Activated CD8-positive, alpha-beta memory T cell treated with anti-CD3 and anti-CD28 coated beads for 4 hours (primary cell): ENCODE results near the gene PPFIA2.

Experiments
- DNase-seq, 2 donors: peaks; one replicate each; pipeline ENCODE4 v3.0.0-alpha.2; 2020; ENCODE audit warnings: low read depth in 2 of 2

Gene PPFIA2

DNA sequence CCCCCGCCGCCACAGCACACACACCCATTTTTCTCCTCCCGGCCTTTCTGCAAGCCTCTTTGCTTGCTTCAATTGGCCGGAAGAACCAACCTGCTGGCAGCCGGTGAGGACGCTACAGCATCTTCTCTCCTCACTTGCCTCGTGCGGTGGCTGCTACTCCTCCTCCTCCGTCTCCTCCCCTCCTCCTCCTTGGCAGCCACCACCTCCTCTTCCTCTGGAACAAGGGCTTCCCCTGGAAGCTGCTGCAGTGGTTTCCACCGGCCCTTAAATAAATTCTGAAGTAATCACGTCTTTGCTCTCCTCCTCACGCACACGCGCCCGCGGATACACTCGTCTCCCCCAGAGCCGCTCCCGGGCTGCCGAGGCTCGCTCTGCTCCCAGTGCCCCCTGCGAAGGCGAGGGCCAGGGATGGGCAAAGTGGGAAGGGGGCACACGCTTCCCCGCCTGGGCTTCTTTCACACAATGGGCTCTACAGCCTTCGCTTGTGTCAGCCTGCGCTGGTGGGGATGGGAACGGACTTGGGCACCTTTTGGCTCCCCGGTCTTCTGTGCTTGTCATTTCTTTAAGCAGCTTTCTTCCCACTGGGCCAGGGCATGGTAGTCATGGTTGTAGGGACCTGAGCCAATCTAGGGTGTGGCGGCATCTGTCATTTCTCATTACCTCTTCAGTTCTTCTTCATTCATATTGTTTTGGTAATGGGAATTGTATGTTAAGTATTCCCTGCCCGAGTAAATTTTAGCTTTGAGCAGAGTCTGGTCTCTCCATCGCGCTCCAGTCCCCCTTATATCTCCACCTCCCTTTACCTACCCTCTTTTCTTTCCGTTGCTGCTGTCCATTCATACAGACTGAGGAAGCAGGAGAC lies at the start of gene PPFIA2:
TSS of gene PPFIA2 (minus strand) at position 161 of the 862 bp plus-strand sequence.
- DNase-seq: no peak

- no peak for DNase-seq
Observed at GRCh38 chr12:81800298-81801148, 41.4 kb upstream of the PPFIA2 start.

GRCh38 chr12:81798294-81798693 lies 39.1 kb upstream of the PPFIA2 start:
- no peak for DNase-seq

GRCh38 chr12:81797100-81797499 lies 38.0 kb upstream of the PPFIA2 start:
- no peak for DNase-seq

GRCh38 chr12:81792666-81793065 lies 33.5 kb upstream of the PPFIA2 start:
- DNase-seq: no peak

- no peak for DNase-seq
Observed at GRCh38 chr12:81779216-81779615, 20.1 kb upstream of the PPFIA2 start.

DNA sequence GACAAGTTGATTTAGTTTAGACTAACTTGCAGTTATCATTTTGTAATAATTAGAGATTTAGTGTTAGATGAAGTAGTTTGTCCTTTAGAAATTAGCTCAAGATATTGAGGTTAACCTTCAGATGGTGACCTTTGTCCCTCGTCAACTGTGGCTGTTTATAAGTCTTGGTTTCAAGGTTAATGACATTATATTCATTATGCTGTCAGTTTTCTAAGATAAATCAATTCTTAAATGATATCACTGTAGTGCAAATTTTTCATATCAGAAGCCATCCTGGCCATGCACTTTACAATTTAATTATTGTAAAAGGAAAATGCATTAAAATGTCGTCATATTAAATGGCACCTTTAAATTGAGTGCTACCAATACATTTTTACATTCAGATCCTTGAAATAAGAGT lies 19.6 kb upstream of the PPFIA2 start:
- DNase-seq: no peak

DNA sequence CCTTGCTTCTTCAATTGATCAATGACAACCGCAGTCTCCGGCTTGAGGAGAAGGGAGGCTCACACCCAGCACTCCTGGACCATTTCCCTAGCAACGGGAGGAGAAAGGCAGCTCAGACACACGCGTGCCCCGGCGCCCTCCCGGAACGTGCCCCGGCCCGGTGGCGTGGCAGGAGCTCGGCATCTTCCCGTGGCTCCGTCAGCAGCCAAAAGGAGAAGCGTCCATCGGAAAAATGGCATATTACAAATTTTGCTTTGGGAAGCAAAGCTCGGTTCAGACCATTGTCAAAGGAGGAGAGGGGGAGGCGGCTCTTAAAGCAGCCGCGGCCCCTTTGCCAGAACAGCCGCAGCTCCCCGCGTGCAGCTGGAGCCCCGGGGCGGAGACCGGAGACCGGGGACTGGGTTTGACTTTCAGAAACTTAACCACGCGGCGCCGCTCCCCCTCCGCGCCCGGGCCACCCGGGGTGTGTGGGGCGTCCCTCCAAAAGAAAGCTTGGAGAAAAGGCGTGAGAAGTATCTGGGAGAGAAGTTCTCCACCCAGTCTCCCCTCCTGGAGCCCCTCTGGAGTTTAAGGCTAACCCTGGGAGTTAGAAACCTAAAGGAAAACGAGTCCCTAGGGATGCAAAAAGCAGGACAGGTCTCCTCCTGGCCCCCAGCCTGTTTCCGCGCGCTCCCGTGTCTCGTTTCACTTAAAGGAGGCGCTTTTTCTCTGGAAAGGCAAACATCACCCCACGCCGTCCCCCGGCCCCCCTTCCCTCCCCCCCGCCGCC lies 545 bp downstream of the PPFIA2 start:
- DNase-seq: no peak

DNA sequence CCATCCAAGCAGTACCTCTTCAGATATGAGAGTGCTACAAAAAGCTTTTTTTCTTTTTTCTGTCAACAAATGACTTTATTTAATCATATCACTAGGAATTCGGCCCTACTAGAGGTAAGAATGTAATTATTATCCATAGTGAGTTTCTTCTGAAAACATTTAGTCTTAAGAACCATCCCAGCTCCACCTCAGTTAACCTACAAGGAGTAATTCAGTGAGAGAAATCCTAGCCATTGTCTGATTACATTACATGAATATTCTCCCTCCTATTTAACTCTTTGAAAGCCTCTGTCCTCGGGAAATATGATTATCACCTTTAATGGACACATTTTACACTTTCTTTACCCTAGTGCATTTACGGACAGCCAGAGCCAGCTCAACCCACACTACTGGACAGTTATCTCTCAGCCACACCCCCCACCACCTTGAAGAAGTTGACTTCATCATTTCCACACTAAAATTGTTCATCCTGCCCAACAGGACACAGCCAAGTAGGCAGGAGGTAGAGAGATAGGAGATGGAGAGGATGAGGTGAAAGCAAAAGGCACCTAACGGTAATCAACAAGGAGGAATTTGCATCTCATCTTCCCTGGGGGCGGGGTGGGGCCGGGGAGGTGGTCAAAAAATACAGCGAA lies 1.3 kb downstream of the PPFIA2 start:
- no peak for DNase-seq

GRCh38 chr12:81729781-81730180 lies 29.4 kb downstream of the PPFIA2 start:
- DNase-seq: no peak

DNA sequence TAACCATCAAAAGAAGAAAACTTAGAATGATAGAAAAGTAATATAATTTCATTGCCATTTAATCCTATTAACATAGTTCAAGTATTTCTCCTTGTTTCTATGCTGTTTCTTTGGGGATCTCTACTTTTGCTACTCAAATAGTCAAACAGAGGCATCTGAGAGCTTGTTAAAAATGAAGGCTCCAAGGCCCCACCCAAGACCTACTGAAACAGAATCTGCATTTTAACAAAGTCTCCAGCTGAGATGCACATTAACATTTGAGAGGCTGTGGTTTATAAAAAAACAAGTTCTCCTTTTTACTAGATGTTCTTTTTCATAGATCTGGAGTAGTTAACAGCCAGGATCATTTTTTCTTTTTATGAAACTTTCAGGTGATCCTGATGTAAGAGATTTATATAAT lies 31.8 kb downstream of the PPFIA2 start:
- no peak for DNase-seq

GRCh38 chr12:81726634-81727033 lies 32.5 kb downstream of the PPFIA2 start:
- no peak for DNase-seq

DNA sequence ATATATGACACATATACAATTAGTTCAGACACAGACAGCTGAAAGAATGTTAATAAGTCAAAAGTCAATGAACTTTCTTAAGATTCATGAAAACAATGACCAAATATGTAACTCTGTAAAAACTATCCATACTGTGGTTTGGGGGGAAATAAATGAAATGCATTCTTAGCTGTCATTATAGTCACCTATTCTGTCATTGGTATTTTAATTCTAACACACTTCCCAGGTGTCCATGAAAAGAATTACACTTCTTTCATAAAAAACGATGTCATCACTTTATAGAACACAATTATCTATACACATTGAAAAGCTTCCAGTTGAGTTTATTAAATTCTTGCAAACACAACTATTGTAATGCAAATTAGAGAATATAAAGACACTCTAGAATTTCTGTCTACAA lies 35.8 kb downstream of the PPFIA2 start:
- DNase-seq: no peak

DNA sequence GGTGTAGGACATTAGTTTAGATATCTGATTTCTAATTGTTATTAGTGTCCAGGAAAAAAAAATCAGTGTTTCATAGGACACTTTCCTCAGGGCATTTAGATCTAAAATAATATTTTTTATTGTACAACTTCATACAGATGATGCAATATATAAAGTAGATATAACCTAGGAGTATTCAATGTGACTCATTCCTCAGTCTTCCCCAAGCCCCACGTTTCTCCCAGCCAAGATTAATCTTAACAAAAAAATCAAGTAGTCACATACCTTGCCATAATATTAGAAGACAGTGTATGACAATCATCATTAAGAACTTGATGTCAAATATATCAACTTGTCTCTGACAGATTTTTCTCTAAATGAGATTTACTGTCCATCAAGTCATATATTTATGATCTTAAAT lies 37.1 kb downstream of the PPFIA2 start:
- no peak for DNase-seq

DNA sequence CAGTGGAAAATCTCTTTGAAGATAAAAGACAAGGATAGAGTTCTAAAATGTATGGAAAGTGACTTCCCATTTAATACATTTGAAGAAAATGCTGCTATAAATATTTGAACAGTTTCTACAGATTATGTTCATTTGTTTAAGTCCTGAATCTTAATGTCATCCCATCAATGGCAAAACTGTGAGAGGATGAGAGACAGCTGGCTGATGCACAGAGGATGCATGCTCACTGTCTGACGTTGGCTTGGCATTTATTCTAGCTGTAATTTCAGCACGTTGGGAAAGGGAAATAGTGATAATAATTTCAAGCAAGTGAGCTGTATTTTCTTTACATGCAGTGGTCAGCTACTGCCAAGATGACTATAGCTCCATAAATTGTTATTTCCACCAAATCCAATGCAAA lies 40.5 kb downstream of the PPFIA2 start:
- DNase-seq: no peak

DNA sequence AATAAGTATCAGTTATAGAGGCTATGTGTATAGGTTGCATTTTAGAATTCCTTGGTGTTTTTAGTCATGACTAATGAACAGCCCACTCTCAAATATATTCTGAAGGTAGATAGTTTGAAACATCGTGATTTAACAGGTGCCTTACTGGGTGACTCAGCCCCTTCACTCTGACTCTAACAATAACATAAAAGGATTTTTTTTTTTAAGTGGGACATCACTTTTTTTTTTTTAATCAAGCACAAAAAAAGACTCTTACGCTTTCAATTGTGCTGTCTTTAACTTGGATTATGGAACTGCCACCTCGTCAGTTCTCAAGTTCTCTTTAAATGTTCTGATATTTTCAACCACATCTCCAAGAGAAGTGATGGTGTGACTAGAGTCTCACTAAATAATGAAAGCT lies 46.6 kb downstream of the PPFIA2 start:
- no peak for DNase-seq

DNA sequence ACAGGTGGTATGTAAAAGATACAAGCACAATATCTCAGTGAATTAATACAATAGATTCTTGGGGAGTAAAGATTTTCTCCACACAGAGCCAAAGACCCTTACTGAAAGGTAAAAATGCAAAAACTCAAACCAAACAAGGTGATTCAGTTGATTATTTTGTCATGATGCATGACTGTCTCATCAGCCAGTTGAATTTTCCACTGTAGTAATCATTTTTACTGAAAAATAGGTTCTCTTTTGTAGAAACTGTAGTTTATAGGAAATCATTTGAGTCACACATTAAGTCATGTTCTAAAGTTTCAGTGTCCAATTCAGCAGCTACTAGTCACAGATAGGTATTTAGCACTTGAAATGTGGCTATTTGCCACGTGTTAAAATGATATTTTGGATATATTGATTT lies 53.6 kb downstream of the PPFIA2 start:
- no peak for DNase-seq

DNA sequence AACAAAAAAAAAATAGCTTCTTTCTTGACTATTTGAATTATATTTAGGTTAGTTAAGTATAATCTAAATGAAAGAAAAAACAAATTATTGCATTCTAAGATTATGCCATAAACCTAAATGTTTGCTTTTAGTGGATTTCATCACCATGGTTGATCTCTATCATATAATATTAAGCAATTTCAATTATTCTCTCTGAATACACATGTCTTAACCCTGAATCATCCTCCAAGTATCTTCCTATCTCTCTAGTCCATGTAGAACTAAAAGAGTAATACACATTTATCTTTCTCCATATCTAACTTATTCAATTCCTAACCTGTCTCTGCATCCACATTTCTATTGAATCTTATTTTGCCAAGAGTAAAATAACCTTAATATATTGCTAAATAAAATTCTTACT lies 59.6 kb downstream of the PPFIA2 start:
- no peak for DNase-seq

GRCh38 chr12:81692008-81692407 lies 67.1 kb downstream of the PPFIA2 start:
- no peak for DNase-seq

DNA sequence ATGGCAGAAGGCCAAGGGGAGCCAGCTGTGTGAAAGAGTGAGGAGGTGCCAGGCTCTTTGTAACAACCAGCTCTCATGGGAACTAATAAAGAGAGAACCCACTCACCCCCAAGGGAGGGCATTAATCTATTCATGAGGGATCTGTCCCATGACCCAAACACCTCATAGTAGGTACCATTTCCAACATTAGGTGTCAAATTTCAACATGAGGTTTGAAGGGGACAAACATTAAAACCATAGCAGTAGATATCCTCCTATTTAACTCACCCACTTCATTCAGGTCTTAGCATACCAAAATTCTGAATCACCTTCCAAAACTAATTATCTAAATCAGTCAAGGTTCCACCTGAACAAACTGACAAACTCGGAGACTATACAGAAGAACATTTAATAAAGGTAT lies 75.3 kb downstream of the PPFIA2 start:
- DNase-seq: no peak

- DNase-seq: no peak
Observed at GRCh38 chr12:81679614-81680013, 79.5 kb downstream of the PPFIA2 start.

GRCh38 chr12:81670759-81671158 lies 88.4 kb downstream of the PPFIA2 start:
- DNase-seq: no peak
